Heart right ventricle (tissue), 16 donors: ENCODE measurements around the gene PDIA5. TPM values are rescaled to one million over a fixed set of nuclear protein-coding genes. Genes with fewer than 3 reads are reported as not detected.

Experiments used
- ATAC-seq, 8 donors: fragments of 200-7000 bp; cut with Tn5 transposase; one replicate each; pipeline ENCODE4 v1.9.1; 2020; ENCODE audit warnings: mild to moderate bottlenecking in 8 of 8, moderate library complexity in 8 of 8, moderate number of reproducible peaks in 1 of 8
- DNase-seq, 2 donors: peaks; one replicate each; pipeline ENCODE4 v3.0.0-alpha.2; 2020
- H3K27ac ChIP-seq, 10 donors: fragments of 200-600 bp; sonication (generic) in 2 of 10; one replicate each; pipeline versions ENCODE4 v1.5.0 to v1.8.0; 2020 to 2022; ENCODE audit warnings: mild to moderate bottlenecking in 3 of 10
- H3K27me3 ChIP-seq, 7 donors: fragments of 200-600 bp; one replicate each; pipeline ENCODE4 v1.8.0; 2021 to 2022; ENCODE audit warnings: mild to moderate bottlenecking in 2 of 7
- H3K36me3 ChIP-seq, 9 donors: fragments of 200-600 bp; sonication (generic) in 1 of 9; one replicate each; pipeline versions ENCODE4 v1.5.0 to v1.8.0; 2020 to 2022; ENCODE audit warnings: mild to moderate bottlenecking in 2 of 9
- H3K4me1 ChIP-seq, 9 donors: fragments of 200-600 bp; sonication (generic) in 1 of 9; one replicate each; pipeline versions ENCODE4 v1.5.0 to v1.8.0; 2020 to 2022; ENCODE audit warnings: mild to moderate bottlenecking in 4 of 9
- H3K4me3 ChIP-seq, 10 donors: fragments of 200-600 bp; sonication (generic) in 2 of 10; one replicate each; pipeline versions ENCODE4 v1.5.0 to v1.8.0; 2020 to 2022; ENCODE audit warnings: mild to moderate bottlenecking in 7 of 10, moderate library complexity in 2 of 10
- H3K9me3 ChIP-seq, 11 donors: fragments of 200-600 bp in 10 of 11; sonication (generic) in 2 of 11; one replicate each; pipeline versions ENCODE4 v1.5.0 to v1.8.0; 2013 to 2022; ENCODE audit warnings: mild to moderate bottlenecking in 2 of 11, control low read depth in 1 of 11, moderate library complexity in 1 of 11
- CTCF ChIP-seq, 9 donors: fragments of 200-600 bp; sonication (generic) in 2 of 9; IDR thresholded peaks; one replicate each; pipeline versions ENCODE4 v1.5.0 to v1.8.0; 2021 to 2022; ENCODE audit warnings: antibody characterized with exemption in 9 of 9, mild to moderate bottlenecking in 5 of 9, moderate library complexity in 1 of 9
- WGBS, 2 donors: extraction: QIAGEN DNeasy Blood & Tissue Kit; methylation state at CpG; one replicate each; pipeline ENCODE4 v1.1.7; 2013; ENCODE audit warnings: inconsistent platforms in 1 of 2; 5-methylcytosine and 5-hydroxymethylcytosine counted together
- intact Hi-C, 10 donors: fragments of 100-400 bp; cut with DNase I; formaldehyde crosslinking; loops; one replicate each; pipeline versions ENCODE4 v1.11.1 to v1.14.2; 2022
- polyA plus RNA-seq, 2 donors: library from polyadenylated mRNA; stranded (reverse); fragments of 200-250 nt; gene quantifications; one replicate each; pipeline ENCODE4 v1.2.3, GENCODE V29; 2013
- total RNA-seq, 10 donors: library from RNA; stranded (reverse); fragmentation: NEBNext Ultra II Directional in 3 of 10; extraction: Animal tissue kit (Norgen Biotek cat#: 25700) in 3 of 10; gene quantifications; one replicate each; pipeline versions ENCODE4 v1.2.1 to v1.2.4, GENCODE V29; 2021 to 2023
- donor health status: Arrhythmogenic right ventricular cardiomyopathy.
- donor health status: ischemic (EF 13 %, LVEDD 7.1; RV severe dilation, severe dysfunction).
- donor health status: healthy with polysubstance abuse.
- donor health status: DM: no; HTN: yes; CAD: no.
- donor health status: DM: no; HTN: no; CAD: no.
- donor health status: ischemic (EF 25% LVEDD 6.9; RV normal size, moderate dysfunction).
- donor health status: ischemic (EF 25% LVEDD 5.7; RV mildly dilated, moderate dysfunction).
- donor health status: healthy.
- donor health status: DM: yes; HTN: yes; CAD: no.
- donor health status: Ischemic cardiomyopathy.
- donor health status: ischemic (EF 35%, LVEDD 5.7; RV mildly dilated, moderate dysfunction).
- donor health status: nonischemic (EF 11% LVEDD 7.7; RV severe dilation, severe dysfunction).
- donor health status: DM: yes; HTN: yes; CAD: no.
- donor health status: PGD.
- donor health status: ischemic (EF 29% LVEDD 5.4; RV normal size, mild dysfunction).
- donor health status: nonischemic (EF 23%, LVEDD 6.1; RV moderate dilation, normal function).

PDIA5 gene
- total and polyA plus RNA-seq, 12 donors: 4.2 to 14.6 (median 6.3) TPM

GRCh38 chr3:123180791-123181190 lies 114.0 kb downstream of the PDIA5 start:
- 92 to 93% methylated on average over 5 of the region's 5 CpGs for WGBS, 2 donors
- intact Hi-C loops: no loop called here
- TF ChIP-seq CTCF (IDR thresholded peaks at IDR 0.05): no peak

GRCh38 chr3:123186695-123187094 lies 119.9 kb downstream of the PDIA5 start:
- intact Hi-C loops: no loop called here
- Histone ChIP-seq H3K4me3 (no peak overlapping the region), H3K4me1 (no peaks in the 10 kb centered on the region), H3K27me3 (no peaks in the 10 kb centered on the region), H3K27ac (no peak overlapping the region), H3K36me3 (peaks cover 0 to under 1% (median 0%) of the 10 kb centered on the region in 9 donors), H3K9me3 (peaks cover 0 to 13% (median 0%) of the 10 kb centered on the region in 11 donors)
- ATAC-seq (no peak), DNase-seq (no peak)
- TF ChIP-seq CTCF (IDR thresholded peaks at IDR 0.05): no peak
- 68 to 73% methylated on average over 2 of the region's 2 CpGs for WGBS, 2 donors

More at GRCh38 chr3:123180791-123181190, 114.0 kb downstream of the PDIA5 start:
- H3K27me3 ChIP-seq: no peaks in the 10 kb centered on the region
- H3K9me3 ChIP-seq: peaks cover 0 to 15% (median 0%) of the 10 kb centered on the region in 11 donors
- H3K4me3 ChIP-seq: no peak overlapping the region
- no peak for DNase-seq
- no peaks in the 10 kb centered on the region for H3K4me1 ChIP-seq
- ATAC-seq: no peak
- H3K27ac ChIP-seq: no peak overlapping the region
- H3K36me3 ChIP-seq: peaks cover 0 to 7% (median 0%) of the 10 kb centered on the region in 9 donors

GRCh38 chr3:123188058-123188457 lies 121.2 kb downstream of the PDIA5 start:
- TF ChIP-seq CTCF (IDR thresholded peaks at IDR 0.05): no peak
- Histone ChIP-seq H3K27me3 (no peaks in the 10 kb centered on the region), H3K4me1 (peaks cover 0 to 2% (median 0%) of the 10 kb centered on the region in 9 donors), H3K9me3 (no peaks in the 10 kb centered on the region), H3K27ac (no peak overlapping the region), H3K4me3 (no peak overlapping the region), H3K36me3 (no peaks in the 10 kb centered on the region)
- intact Hi-C loops: no loop called here
- DNase-seq: no peak
- 86 to 94% methylated on average over 6 of the region's 6 CpGs for WGBS, 2 donors
- no peak for ATAC-seq

- no peaks in the 10 kb centered on the region for H3K36me3 ChIP-seq
- H3K27ac ChIP-seq: peak overlapping the region in 5 of 10 donors; percentile 41 to 77 (median 68)
- WGBS, 2 donors: 73 to 74% methylated on average over 5 of the region's 5 CpGs
- peaks cover 0 to 4% (median 0%) of the 10 kb centered on the region in 11 donors for H3K9me3 ChIP-seq
- ATAC-seq: peak in 5 of 8 donors; percentile 47 to 81 (median 70)
- H3K4me3 ChIP-seq: no peak overlapping the region
- H3K4me1 ChIP-seq: peaks cover 0 to 14% (median 7%) of the 10 kb centered on the region in 9 donors
- intact Hi-C loops: no loop called here
- no peak for DNase-seq
- no peak for TF ChIP-seq CTCF (IDR thresholded peaks at IDR 0.05)
- no peaks in the 10 kb centered on the region for H3K27me3 ChIP-seq
These were observed 126.8 kb downstream of the PDIA5 start for GRCh38 chr3:123193448-123194101.
